Stimulated activated CD4-positive, alpha-beta T cell treated with anti-CD3 and anti-CD28 coated beads, Interleukin-12 subunit alpha, Interleukin-12 subunit beta, amount 100 ng/mL, for 48 hours (primary cell): Measurements from ENCODE around the gene PAIP1.
"Not testable (repeated sequence)": the region's sequence is repeated elsewhere in the genome, so short reads cannot be mapped to it uniquely, and the experiment has no call there.

Source experiments
- DNase-seq, 3 donors: peaks; one replicate each; pipeline ENCODE4 v3.0.0-alpha.2; 2020; ENCODE audit warnings: low read depth in 2 of 3, low spot score in 1 of 3

Gene PAIP1

GRCh38 chr5:43523662-43524072 is 33.2 kb downstream of the PAIP1 start:
- no peak for DNase-seq

- DNase-seq: no peak
These were observed 36.3 kb downstream of the PAIP1 start for GRCh38 chr5:43520615-43521014.

- DNase-seq: no peak
These were observed 41.2 kb downstream of the PAIP1 start for GRCh38 chr5:43515678-43516048.

GRCh38 chr5:43514816-43515677 is 41.8 kb downstream of the PAIP1 start, which contains the start of gene C5orf34:
TSS of gene C5orf34 (minus strand) at chr5:43515148. CDS start at chr5:43509339, 5,809 bp downstream.
- peak; percentile 92 to 95 (median 94) for DNase-seq

GRCh38 chr5:43514471-43514815 is 42.4 kb downstream of the PAIP1 start:
- peak in 2 of 3 donors; percentile 37 to 39 for DNase-seq

GRCh38 chr5:43514025-43514424 is 42.9 kb downstream of the PAIP1 start:
- DNase-seq: no peak

GRCh38 chr5:43511062-43511461 is 45.8 kb downstream of the PAIP1 start:
- DNase-seq: not testable (repeated sequence)

GRCh38 chr5:43498581-43498980 is 58.3 kb downstream of the PAIP1 start:
- no peak for DNase-seq

- no peak for DNase-seq
These were observed 59.4 kb downstream of the PAIP1 start for GRCh38 chr5:43497311-43498104.

- no peak for DNase-seq
These were observed 65.6 kb downstream of the PAIP1 start for GRCh38 chr5:43491326-43491725.

- no peak for DNase-seq
These were observed 70.5 kb downstream of the PAIP1 start for GRCh38 chr5:43486353-43486752.

GRCh38 chr5:43485406-43485805 is 71.5 kb downstream of the PAIP1 start:
- DNase-seq: no peak

- peak; percentile 79 to 84 (median 80) for DNase-seq
These were observed 72.6 kb downstream of the PAIP1 start for GRCh38 chr5:43484106-43484849.

GRCh38 chr5:43483298-43484105 is 73.4 kb downstream of the PAIP1 start, which contains the start of gene TMEM267:
TSS of gene TMEM267 (minus strand) at chr5:43483865. CDS start at chr5:43453969, 29,896 bp downstream.
- peak; percentile 69 to 82 (median 75) for DNase-seq

GRCh38 chr5:43482490-43483297 is 74.2 kb downstream of the PAIP1 start:
- no peak for DNase-seq
